GM06990 (cell line): ENCODE results near the gene WASF2.

ENCODE experiments used
- DNase-seq: peaks from one replicate; pipeline ENCODE4 v3.0.0-alpha.2; 2011; ENCODE audit not compliant: insufficient read length; ENCODE audit errors: extremely low read depth
- H3K27me3 ChIP-seq: replicated peaks from 2 replicates; pipeline ENCODE4 v1.6.0; 2011; ENCODE audit warnings: low read length; ENCODE audit not compliant: control insufficient read depth, insufficient read depth
- H3K36me3 ChIP-seq: 2 replicates; pipeline ENCODE4 v1.5.1; 2011; ENCODE audit warnings: low read length; ENCODE audit not compliant: control insufficient read depth, insufficient read depth
- H3K4me3 ChIP-seq: replicated peaks from 2 replicates; pipeline ENCODE4 v1.5.1; 2011; ENCODE audit warnings: low read depth, mild to moderate bottlenecking, control low read depth, low read length
- TF ChIP-seq, protein P1 (sequence below): IDR thresholded peaks from 2 replicates; pipeline ENCODE4 v1.5.1; 2011; ENCODE audit warnings: low read length, control low read depth, mild to moderate bottlenecking, inconsistent platforms; ENCODE audit not compliant: insufficient read depth, poor library complexity, severe bottlenecking

Gene WASF2

DNA sequence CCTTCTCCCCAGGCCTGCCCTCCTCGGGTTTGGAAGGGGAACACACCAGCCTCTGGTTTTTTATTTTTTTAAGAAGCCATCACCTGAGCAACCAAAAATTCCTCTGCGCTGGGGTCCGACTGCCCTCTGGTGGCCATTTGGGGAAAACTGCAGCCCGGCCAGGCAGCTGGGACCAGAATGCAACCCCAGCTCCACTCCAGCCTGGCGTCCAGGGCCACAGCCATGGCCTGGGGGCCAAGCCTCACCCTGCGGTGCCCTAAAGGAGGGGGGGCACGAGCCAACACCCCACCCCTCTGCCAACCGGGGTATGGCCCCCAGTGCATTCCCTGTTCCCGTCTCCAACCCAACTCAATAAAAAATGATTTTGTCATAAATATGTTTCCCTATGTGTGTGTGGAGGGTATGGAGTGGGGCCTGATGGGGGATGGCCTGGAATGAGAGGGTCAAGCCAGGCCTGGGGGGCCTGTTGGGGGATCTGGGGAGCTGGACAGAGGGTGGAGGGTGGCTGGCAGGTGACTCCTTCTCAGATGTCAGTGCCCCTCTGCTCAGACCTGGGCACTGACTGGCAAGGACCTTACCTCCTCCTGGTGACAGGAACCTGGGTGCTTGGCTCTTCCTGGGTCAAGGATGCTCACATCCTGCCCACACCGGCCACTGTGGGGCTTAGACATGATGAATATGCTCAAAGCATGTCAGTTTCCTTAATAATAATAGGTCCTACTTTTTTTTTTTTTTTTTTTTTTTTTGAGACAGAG lies 94.3 kb downstream of the WASF2 start:
- no peaks in the 10 kb centered on the region for H3K36me3 ChIP-seq
- H3K4me3 ChIP-seq = no peak overlapping the region
- DNase-seq = peak; percentile 74
- no peaks in the 10 kb centered on the region for H3K27me3 ChIP-seq
- TF ChIP-seq, protein P1, sequence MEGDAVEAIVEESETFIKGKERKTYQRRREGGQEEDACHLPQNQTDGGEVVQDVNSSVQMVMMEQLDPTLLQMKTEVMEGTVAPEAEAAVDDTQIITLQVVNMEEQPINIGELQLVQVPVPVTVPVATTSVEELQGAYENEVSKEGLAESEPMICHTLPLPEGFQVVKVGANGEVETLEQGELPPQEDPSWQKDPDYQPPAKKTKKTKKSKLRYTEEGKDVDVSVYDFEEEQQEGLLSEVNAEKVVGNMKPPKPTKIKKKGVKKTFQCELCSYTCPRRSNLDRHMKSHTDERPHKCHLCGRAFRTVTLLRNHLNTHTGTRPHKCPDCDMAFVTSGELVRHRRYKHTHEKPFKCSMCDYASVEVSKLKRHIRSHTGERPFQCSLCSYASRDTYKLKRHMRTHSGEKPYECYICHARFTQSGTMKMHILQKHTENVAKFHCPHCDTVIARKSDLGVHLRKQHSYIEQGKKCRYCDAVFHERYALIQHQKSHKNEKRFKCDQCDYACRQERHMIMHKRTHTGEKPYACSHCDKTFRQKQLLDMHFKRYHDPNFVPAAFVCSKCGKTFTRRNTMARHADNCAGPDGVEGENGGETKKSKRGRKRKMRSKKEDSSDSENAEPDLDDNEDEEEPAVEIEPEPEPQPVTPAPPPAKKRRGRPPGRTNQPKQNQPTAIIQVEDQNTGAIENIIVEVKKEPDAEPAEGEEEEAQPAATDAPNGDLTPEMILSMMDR = peak; percentile 93

DNA sequence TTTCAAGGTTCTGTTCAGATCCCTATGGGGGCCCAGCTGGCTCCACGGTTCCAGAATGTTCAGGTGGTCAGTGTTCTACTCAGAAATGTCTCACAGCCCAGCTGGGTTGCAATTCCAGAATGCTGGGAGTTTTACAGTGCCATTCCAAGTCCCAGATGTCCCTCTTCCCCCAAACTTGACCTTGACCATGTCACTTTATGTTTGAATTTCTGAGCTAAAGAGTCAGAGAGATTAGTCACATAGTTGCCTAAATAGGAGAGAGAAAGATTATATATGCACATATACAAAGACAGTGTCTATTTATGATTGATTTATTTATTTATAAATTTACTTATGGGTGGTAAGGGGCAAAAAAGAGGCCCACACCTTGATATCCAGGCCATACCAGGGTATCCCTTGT lies 95.0 kb downstream of the WASF2 start:
- no peak for DNase-seq
- TF ChIP-seq, protein P1 = no peak
- Histone ChIP-seq H3K36me3 (no peaks in the 10 kb centered on the region), H3K4me3 (no peak overlapping the region), H3K27me3 (no peaks in the 10 kb centered on the region)

DNA sequence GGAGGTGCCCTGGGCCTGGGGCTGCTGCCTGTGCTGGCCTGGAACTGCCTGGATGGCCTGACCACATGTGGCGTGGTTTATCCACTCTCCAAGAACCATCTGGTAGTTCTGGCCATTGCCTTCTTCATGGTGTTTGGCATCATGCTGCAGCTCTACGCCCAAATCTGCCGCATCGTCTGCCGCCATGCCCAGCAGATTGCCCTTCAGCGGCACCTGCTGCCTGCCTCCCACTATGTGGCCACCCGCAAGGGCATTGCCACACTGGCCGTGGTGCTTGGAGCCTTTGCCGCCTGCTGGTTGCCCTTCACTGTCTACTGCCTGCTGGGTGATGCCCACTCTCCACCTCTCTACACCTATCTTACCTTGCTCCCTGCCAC lies 95.7 kb downstream of the WASF2 start:
- no peak for DNase-seq
- H3K36me3 ChIP-seq = no peaks in the 10 kb centered on the region
- TF ChIP-seq, protein P1 = no peak
- H3K27me3 ChIP-seq = no peaks in the 10 kb centered on the region
- no peak overlapping the region for H3K4me3 ChIP-seq

DNA sequence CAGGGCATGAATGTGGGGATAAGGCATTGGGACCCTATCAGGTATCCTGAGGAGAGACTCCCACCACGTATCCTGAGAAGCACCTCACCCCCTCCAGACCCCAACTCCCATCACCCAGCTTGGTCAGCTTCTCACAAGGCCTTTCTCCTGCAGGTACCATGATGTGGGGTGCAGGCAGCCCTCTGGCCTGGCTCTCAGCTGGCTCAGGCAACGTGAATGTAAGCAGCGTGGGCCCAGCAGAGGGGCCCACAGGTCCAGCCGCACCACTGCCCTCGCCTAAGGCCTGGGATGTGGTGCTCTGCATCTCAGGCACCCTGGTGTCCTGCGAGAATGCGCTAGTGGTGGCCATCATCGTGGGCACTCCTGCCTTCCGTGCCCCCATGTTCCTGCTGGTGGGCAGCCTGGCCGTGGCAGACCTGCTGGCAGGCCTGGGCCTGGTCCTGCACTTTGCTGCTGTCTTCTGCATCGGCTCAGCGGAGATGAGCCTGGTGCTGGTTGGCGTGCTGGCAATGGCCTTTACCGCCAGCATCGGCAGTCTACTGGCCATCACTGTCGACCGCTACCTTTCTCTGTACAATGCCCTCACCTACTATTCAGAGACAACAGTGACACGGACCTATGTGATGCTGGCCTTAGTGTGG lies 96.2 kb downstream of the WASF2 start:
- DNase-seq = no peak
- H3K4me3 ChIP-seq = no peak overlapping the region
- no peaks in the 10 kb centered on the region for H3K27me3 ChIP-seq
- no peaks in the 10 kb centered on the region for H3K36me3 ChIP-seq
- TF ChIP-seq, protein P1 = no peak

DNA sequence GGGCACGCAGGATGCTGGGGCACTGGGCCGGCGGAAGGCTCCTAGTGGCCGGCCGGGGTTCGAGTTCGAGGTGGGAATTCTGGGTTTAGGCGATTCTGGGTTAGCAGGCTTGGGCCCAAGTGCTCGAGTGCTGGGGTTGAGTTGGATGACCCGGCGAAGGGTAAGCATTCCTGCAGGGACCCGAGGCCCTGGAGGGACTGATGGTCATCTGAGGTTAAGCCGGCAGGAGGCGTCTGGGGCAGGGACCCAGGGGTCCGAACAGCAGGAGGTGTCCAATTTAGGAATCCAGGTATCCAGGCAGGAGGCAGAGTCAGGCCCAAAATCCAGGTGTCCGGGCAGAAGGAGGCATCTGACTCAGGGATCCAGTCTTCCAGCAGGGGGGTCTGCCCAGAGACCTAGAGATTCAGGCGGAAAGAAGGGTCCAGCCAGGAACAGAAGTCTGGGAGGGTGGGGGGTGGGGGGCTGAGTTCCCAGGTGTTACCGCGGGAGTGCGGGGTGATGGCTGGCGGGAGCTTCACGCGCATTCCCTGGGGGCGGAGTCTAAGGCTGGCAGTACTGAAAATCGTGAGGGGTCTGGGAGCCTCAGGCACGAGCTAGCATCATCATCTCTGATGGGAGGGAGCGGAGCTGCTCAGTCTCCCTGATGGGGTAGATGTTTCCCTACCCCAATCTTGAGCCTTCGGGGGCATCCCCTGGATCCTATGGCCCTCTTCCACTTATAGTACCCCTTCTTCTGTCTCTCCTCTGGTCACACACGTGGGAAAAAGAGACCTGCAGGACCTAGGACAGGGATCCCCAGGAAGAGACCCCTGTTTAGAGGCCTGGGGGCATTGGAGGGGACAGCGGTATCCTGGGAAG lies 97.0 kb downstream of the WASF2 start:
- TF ChIP-seq, protein P1 = peak; percentile 32
- H3K36me3 ChIP-seq = no peaks in the 10 kb centered on the region
- DNase-seq = no peak
- peak overlapping the region; percentile 66 for H3K4me3 ChIP-seq
- H3K27me3 ChIP-seq = no peaks in the 10 kb centered on the region
